GM10266 (cell line): ENCODE measurements around the gene ARHGAP25.

ENCODE experiments used
- DNase-seq: peaks from one replicate; pipeline ENCODE4 v3.0.0; 2012; ENCODE audit errors: extremely low spot score
- CTCF ChIP-seq: IDR thresholded peaks from 2 replicates; pipeline ENCODE4 v1.5.1; 2012; ENCODE audit warnings: mild to moderate bottlenecking, low read depth; ENCODE audit not compliant: control insufficient read depth, insufficient read depth; ENCODE audit errors: missing control alignments

The ARHGAP25 gene

GRCh38 chr2:68863996-68864395 is 129.4 kb downstream of the ARHGAP25 start:
- no peak for TF ChIP-seq CTCF
- no peak for DNase-seq

DNA sequence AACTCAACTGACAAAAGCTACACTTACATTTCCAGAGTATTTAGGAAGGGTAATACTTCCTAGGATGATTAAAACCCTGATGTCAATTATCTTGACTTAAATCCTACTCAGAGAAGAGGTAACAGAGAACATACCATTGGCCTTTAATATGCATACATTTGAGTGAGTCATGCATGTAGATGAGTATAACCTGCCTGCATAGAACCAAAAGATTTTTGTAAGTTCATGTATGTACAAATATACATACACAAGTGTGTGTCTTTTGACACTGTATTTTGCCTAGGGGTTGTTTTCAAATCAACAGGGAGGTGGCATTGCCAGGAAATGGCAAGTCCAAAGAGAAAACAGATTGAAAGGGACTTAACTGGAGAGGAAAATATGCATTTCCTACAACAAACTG is 130.5 kb downstream of the ARHGAP25 start:
- no peak for DNase-seq
- TF ChIP-seq CTCF, result no peak

DNA sequence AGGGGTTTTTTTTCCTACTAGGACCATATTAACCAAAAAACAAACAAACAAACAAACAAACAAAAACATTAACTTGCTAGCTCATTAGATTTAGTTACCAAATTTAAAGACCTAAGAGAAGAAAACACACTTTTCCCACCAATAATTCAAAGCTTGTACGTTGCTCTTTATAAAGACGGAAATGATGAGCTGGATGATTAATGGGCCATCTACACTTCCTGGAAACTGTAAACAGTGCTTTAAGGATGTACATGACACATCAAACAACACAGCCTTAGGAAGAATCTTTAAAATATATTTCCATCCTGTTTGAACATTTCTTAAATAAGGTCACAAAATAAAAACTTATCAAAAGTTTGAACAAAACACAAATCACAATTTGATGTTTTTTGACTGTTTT is 135.6 kb downstream of the ARHGAP25 start:
- DNase-seq, result no peak
- no peak for TF ChIP-seq CTCF

- DNase-seq, result no peak
- TF ChIP-seq CTCF, result no peak
Measured at GRCh38 chr2:68871159-68871764, 136.7 kb downstream of the ARHGAP25 start, which contains the start of gene BMP10. TSS of gene BMP10 (minus strand) at chr2:68871397. CDS start at chr2:68871358, 39 bp downstream.
